Measurements from ENCODE around the gene GSTK1. TPM values are rescaled to one million over a fixed set of nuclear protein-coding genes. Genes with fewer than 3 reads are reported as not detected.

Gene GSTK1
- total RNA-seq, 4 donors from 2014 or later = 159 to 243 (median 177) TPM

DNA sequence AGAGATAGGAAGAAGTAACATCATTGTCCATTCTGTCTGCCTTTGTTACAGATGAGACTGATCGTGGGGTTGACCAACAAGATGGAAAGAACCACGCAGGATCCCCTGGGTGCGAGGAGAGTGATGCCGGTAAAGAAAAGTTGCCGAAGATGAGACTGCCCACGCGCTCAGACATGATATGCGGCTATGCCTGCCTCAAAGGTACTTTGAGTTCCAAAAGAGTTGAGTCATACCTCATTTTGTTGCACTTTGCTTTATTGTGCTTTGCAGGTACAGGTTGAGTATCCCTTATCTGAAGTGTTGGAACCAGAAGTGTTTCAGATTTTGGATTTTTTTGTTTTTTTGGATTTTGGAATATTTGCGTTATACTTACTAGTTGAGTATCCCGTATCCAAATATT lies 40.5 kb downstream of the GSTK1 start:
- DNase-seq (ENCODE audit: low spot score) (no peak), ATAC-seq (ENCODE audit: low FRiP score) (no peak)
- no peak for TF ChIP-seq CTCF (IDR thresholded peaks at IDR 0.05)

DNA sequence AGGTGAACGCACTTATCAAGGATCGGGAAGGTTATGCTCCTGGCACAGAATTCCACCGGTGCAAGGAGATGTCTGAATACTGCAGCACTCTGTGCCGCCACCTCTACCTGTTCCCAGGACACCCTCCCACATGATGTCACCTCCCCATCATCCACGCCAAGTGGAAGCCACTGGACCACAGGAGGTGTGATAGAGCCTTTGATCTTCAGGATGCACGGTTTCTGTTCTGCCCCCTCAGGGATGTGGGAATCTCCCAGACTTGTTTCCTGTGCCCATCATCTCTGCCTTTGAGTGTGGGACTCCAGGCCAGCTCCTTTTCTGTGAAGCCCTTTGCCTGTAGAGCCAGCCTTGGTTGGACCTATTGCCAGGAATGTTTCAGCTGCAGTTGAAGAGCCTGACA lies 41.7 kb downstream of the GSTK1 start:
- DNase-seq (ENCODE audit: low spot score) (no peak), ATAC-seq (ENCODE audit: low FRiP score) (no peak)
- TF ChIP-seq CTCF (IDR thresholded peaks at IDR 0.05) = no peak

DNA sequence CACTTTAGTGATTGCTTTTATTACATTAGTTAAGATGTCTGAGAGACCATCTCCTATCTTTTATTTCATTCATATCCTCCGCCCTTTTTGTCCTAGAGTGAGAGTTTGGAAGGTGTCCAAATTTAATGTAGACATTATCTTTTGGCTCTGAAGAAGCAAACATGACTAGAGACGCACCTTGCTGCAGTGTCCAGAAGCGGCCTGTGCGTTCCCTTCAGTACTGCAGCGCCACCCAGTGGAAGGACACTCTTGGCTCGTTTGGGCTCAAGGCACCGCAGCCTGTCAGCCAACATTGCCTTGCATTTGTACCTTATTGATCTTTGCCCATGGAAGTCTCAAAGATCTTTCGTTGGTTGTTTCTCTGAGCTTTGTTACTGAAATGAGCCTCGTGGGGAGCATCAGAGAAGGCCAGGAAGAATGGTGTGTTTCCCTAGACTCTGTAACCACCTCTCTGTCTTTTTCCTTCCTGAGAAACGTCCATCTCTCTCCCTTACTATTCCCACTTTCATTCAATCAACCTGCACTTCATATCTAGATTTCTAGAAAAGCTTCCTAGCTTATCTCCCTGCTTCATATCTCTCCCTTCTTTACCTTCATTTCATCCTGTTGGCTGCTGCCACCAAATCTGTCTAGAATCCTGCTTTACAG lies 42.3 kb downstream of the GSTK1 start:
- TF ChIP-seq CTCF (IDR thresholded peaks at IDR 0.05) = no peak
- peak; percentile 75 for DNase-seq (ENCODE audit: low spot score)

GRCh38 chr7:143308632-143309031 lies 45.4 kb downstream of the GSTK1 start:
- DNase-seq (ENCODE audit: low spot score) = no peak
- TF ChIP-seq CTCF (IDR thresholded peaks at IDR 0.05) = no peak
- no peak for ATAC-seq (ENCODE audit: low FRiP score)

More for the DNA sequence above, 42.3 kb downstream of the GSTK1 start:
- no peak for ATAC-seq (ENCODE audit: low FRiP score)

DNA sequence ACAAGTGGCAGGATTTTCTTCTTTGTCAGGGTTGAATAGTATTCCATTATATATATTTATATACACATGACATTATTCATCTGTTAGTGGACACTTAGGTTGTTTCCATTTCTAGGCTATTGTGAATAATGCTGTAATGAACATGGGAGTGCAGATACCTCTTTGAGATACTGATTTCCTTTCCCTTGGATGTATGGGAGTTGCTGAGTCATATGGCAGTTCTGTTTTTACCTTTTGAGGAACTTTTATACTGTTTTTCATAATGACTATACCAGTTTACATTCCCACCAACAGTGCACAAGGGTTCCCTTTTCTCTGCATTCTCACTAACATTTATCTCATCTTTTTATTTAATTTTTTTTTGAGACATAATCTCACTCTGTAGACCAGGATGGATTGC lies 50.9 kb downstream of the GSTK1 start:
- DNase-seq (ENCODE audit: low spot score) = no peak
- ATAC-seq (ENCODE audit: low FRiP score) = no peak
- no peak for TF ChIP-seq CTCF (IDR thresholded peaks at IDR 0.05)

GRCh38 chr7:143315776-143316175 lies 52.5 kb downstream of the GSTK1 start, which contains the start of gene CLCN1:
TSS of gene CLCN1 (plus strand) at chr7:143316111. CDS start at chr7:143316213, 102 bp downstream.
- DNase-seq (ENCODE audit: low spot score) (no peak), ATAC-seq (ENCODE audit: low FRiP score) (no peak)
- TF ChIP-seq CTCF (IDR thresholded peaks at IDR 0.05) = no peak

GRCh38 chr7:143316492-143316891 lies 53.3 kb downstream of the GSTK1 start:
- DNase-seq (ENCODE audit: low spot score) (no peak), ATAC-seq (ENCODE audit: low FRiP score) (no peak)
- no peak for TF ChIP-seq CTCF (IDR thresholded peaks at IDR 0.05)
